Measurements from ENCODE around the gene ZNF783. TPM values are rescaled to one million over a fixed set of nuclear protein-coding genes. Genes with fewer than 3 reads are reported as not detected.

The ZNF783 gene
- total RNA-seq, 1 donor = 13.4 TPM

DNA sequence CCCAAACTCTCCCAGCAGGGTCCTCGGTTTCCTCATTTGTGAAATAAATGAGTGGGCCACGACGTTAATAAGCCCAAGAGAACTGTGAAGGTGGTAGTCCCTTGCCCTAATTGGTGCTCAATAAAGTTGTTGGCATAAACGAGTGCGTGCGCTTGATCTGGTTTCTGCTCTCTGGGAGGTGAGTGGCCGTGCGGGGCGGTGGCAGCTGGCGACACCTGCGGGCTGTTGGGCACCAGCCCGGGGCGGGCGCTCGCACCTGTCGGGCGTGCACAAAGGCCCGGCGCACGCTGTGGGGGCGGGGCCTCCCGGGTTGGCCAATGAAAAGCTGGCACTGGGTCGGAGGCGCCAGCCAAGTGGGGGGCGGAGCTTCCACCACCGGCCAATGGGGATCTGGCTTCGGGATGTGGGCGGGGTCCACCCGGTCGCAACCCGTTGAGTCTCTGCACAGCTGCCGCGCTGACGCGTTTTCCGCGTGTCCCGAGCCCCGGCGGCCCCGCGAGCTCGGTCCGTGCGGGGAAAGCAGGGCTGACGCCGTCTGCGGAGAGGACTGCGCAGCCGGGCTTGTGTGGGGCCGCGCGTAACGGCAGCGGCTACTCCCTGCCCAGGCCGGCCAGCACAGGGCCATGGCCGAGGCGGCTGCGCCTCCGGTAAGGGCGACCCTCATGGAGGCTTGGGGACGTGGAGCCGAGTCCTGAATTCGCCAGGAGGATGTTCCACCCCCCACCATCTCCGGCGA lies 23.0 kb downstream of the ZNF783 start:
- no peaks in the 10 kb centered on the region for H3K79me2 ChIP-seq (ENCODE audit: insufficient read depth, low read length)
- H3K27me3 ChIP-seq (ENCODE audit: insufficient read depth, low read length) = no peaks in the 10 kb centered on the region
- H3K4me2 ChIP-seq (ENCODE audit: insufficient read depth, low read length) = peak overlapping the region; percentile 89
- no peaks in the 10 kb centered on the region for H3K9me3 ChIP-seq (ENCODE audit: low read depth, low read length)
- H3K27ac ChIP-seq (ENCODE audit: low read depth, low read length) = peak overlapping the region; percentile 40
- H3K4me3 ChIP-seq (ENCODE audit: insufficient read depth, low read length) = peak overlapping the region; percentile 85
- peaks cover 15% of the 10 kb centered on the region for H4K20me1 ChIP-seq (ENCODE audit: insufficient read depth, low read length)
- peaks cover 13% of the 10 kb centered on the region for H3K4me1 ChIP-seq (ENCODE audit: insufficient read depth, low read length)
- H3K36me3 ChIP-seq (ENCODE audit: insufficient read depth, low read length) = peaks cover 22% of the 10 kb centered on the region
- peak; percentile 100 for DNase-seq (ENCODE audit: insufficient read length, low spot score, missing footprints)
- peak overlapping the region; percentile 57 for H2AFZ ChIP-seq (ENCODE audit: low read length)
- TF ChIP-seq, protein P1, sequence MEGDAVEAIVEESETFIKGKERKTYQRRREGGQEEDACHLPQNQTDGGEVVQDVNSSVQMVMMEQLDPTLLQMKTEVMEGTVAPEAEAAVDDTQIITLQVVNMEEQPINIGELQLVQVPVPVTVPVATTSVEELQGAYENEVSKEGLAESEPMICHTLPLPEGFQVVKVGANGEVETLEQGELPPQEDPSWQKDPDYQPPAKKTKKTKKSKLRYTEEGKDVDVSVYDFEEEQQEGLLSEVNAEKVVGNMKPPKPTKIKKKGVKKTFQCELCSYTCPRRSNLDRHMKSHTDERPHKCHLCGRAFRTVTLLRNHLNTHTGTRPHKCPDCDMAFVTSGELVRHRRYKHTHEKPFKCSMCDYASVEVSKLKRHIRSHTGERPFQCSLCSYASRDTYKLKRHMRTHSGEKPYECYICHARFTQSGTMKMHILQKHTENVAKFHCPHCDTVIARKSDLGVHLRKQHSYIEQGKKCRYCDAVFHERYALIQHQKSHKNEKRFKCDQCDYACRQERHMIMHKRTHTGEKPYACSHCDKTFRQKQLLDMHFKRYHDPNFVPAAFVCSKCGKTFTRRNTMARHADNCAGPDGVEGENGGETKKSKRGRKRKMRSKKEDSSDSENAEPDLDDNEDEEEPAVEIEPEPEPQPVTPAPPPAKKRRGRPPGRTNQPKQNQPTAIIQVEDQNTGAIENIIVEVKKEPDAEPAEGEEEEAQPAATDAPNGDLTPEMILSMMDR (IDR thresholded peaks at IDR 0.05; ENCODE audit: extremely low read depth, low read depth, low read length) = no peak

DNA sequence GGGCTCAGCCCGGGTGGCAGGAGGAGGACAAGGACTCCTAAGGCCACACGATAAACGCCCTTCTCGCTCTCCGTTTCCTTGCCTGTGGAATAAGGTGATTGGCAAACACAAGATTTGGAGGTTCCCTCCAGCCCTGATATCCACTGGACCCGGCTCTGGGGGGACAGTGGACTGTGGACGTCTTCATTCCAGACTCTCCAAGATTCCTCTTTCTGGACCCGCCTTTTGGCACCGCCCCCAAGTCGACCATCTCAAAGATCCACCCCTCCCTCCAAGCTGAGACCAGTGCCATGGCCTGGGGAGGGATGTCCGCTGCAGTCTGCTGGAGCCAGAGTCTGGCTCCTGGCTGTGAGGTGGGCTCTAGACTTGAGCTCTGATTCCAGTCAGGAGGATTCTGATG lies 23.6 kb downstream of the ZNF783 start:
- peak overlapping the region; percentile 57 for H2AFZ ChIP-seq (ENCODE audit: low read length)
- H3K4me1 ChIP-seq (ENCODE audit: insufficient read depth, low read length) = peaks cover 13% of the 10 kb centered on the region
- peak; percentile 96 for DNase-seq (ENCODE audit: insufficient read length, low spot score, missing footprints)
- peak overlapping the region; percentile 89 for H3K4me2 ChIP-seq (ENCODE audit: insufficient read depth, low read length)
- peaks cover 15% of the 10 kb centered on the region for H4K20me1 ChIP-seq (ENCODE audit: insufficient read depth, low read length)
- H3K79me2 ChIP-seq (ENCODE audit: insufficient read depth, low read length) = no peaks in the 10 kb centered on the region
- peak overlapping the region; percentile 85 for H3K4me3 ChIP-seq (ENCODE audit: insufficient read depth, low read length)
- TF ChIP-seq, protein P1 (IDR thresholded peaks at IDR 0.05; ENCODE audit: extremely low read depth, low read depth, low read length) = no peak
- no peaks in the 10 kb centered on the region for H3K9me3 ChIP-seq (ENCODE audit: low read depth, low read length)
- H3K36me3 ChIP-seq (ENCODE audit: insufficient read depth, low read length) = peaks cover 19% of the 10 kb centered on the region
- no peaks in the 10 kb centered on the region for H3K27me3 ChIP-seq (ENCODE audit: insufficient read depth, low read length)
- peak overlapping the region; percentile 40 for H3K27ac ChIP-seq (ENCODE audit: low read depth, low read length)

- TF ChIP-seq, protein P1 (IDR thresholded peaks at IDR 0.05; ENCODE audit: extremely low read depth, low read depth, low read length) = no peak
- H3K36me3 ChIP-seq (ENCODE audit: insufficient read depth, low read length) = peaks cover 16% of the 10 kb centered on the region
- no peak overlapping the region for H3K4me2 ChIP-seq (ENCODE audit: insufficient read depth, low read length)
- no peaks in the 10 kb centered on the region for H3K9me3 ChIP-seq (ENCODE audit: low read depth, low read length)
- H3K27ac ChIP-seq (ENCODE audit: low read depth, low read length) = no peak overlapping the region
- peaks cover 15% of the 10 kb centered on the region for H4K20me1 ChIP-seq (ENCODE audit: insufficient read depth, low read length)
- no peaks in the 10 kb centered on the region for H3K27me3 ChIP-seq (ENCODE audit: insufficient read depth, low read length)
- no peak overlapping the region for H2AFZ ChIP-seq (ENCODE audit: low read length)
- H3K79me2 ChIP-seq (ENCODE audit: insufficient read depth, low read length) = no peaks in the 10 kb centered on the region
- peak; percentile 79 for DNase-seq (ENCODE audit: insufficient read length, low spot score, missing footprints)
- no peak overlapping the region for H3K4me3 ChIP-seq (ENCODE audit: insufficient read depth, low read length)
- peaks cover 13% of the 10 kb centered on the region for H3K4me1 ChIP-seq (ENCODE audit: insufficient read depth, low read length)
Measured at GRCh38 chr7:149286811-149287400, 24.9 kb downstream of the ZNF783 start.

DNA sequence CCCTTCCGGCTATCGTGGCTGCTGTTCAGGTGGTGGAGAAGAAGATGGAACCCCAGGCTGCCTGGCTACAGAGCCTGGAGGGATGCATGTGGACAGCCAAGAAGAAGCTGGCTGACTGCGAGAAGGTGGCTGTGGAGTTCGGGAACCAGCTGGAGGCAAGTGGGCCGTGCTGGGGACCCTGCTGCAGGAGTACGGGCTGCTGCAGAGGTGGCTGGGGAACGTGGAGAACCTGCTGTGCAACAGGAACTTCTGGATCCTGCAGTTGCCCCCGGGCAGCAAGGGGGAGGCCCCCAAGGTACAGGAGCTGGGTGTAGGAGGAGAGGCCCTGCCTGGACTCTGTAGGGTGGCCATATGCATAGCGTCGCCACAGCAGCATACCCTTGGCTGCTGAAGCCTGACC lies 25.6 kb downstream of the ZNF783 start:
- no peaks in the 10 kb centered on the region for H3K79me2 ChIP-seq (ENCODE audit: insufficient read depth, low read length)
- no peak overlapping the region for H3K4me2 ChIP-seq (ENCODE audit: insufficient read depth, low read length)
- H3K27ac ChIP-seq (ENCODE audit: low read depth, low read length) = no peak overlapping the region
- no peaks in the 10 kb centered on the region for H3K9me3 ChIP-seq (ENCODE audit: low read depth, low read length)
- H2AFZ ChIP-seq (ENCODE audit: low read length) = no peak overlapping the region
- no peak overlapping the region for H3K4me3 ChIP-seq (ENCODE audit: insufficient read depth, low read length)
- H3K36me3 ChIP-seq (ENCODE audit: insufficient read depth, low read length) = peaks cover 21% of the 10 kb centered on the region
- H4K20me1 ChIP-seq (ENCODE audit: insufficient read depth, low read length) = peaks cover 15% of the 10 kb centered on the region
- H3K27me3 ChIP-seq (ENCODE audit: insufficient read depth, low read length) = no peaks in the 10 kb centered on the region
- H3K4me1 ChIP-seq (ENCODE audit: insufficient read depth, low read length) = peaks cover 13% of the 10 kb centered on the region
- TF ChIP-seq, protein P1 (IDR thresholded peaks at IDR 0.05; ENCODE audit: extremely low read depth, low read depth, low read length) = no peak
- peak; percentile 39 for DNase-seq (ENCODE audit: insufficient read length, low spot score, missing footprints)

All from osteoblast (primary cell).